VCaP (cell line): ENCODE data around the gene ZDHHC11.
"Not testable (repeated sequence)": the region's sequence is repeated elsewhere in the genome, so short reads cannot be mapped to it uniquely, and the experiment has no call there.

Experiments
- H3K27ac ChIP-seq: fragments of 450-650 bp; 2 replicates; pipeline ENCODE4 v1.5.1; 2017
- CTCF ChIP-seq: fragments of 450-650 bp; conservative IDR thresholded peaks from 2 replicates; pipeline ENCODE4 v1.5.1; 2017; ENCODE audit warnings: mild to moderate bottlenecking, moderate library complexity

Gene ZDHHC11

GRCh38 chr5:849651-850301, 1.0 kb downstream of the ZDHHC11 start:
- peak; percentile 17; the same call in 1 of the 2 replicates for TF ChIP-seq CTCF
- H3K27ac ChIP-seq = peak overlapping the region; percentile 47; the same call in 1 of the 2 replicates

- no peak for TF ChIP-seq CTCF
- no peak overlapping the region for H3K27ac ChIP-seq
These were observed 2.1 kb downstream of the ZDHHC11 start for GRCh38 chr5:848671-849111.

GRCh38 chr5:847736-848135, 3.0 kb downstream of the ZDHHC11 start:
- not testable (repeated sequence) for H3K27ac ChIP-seq

GRCh38 chr5:847212-847611, 3.6 kb downstream of the ZDHHC11 start:
- H3K27ac ChIP-seq = not testable (repeated sequence)

- H3K27ac ChIP-seq = not testable (repeated sequence)
These were observed 4.1 kb downstream of the ZDHHC11 start for GRCh38 chr5:846602-847091.

GRCh38 chr5:845676-846601, 4.8 kb downstream of the ZDHHC11 start:
- H3K27ac ChIP-seq = not testable (repeated sequence)

- H3K27ac ChIP-seq = not testable (repeated sequence)
These were observed 5.6 kb downstream of the ZDHHC11 start for GRCh38 chr5:845031-845675.

- not testable (repeated sequence) for H3K27ac ChIP-seq
These were observed 6.4 kb downstream of the ZDHHC11 start for GRCh38 chr5:844426-844825.

GRCh38 chr5:843926-844325, 6.9 kb downstream of the ZDHHC11 start:
- H3K27ac ChIP-seq = not testable (repeated sequence)

- H3K27ac ChIP-seq = not testable (repeated sequence)
These were observed 7.4 kb downstream of the ZDHHC11 start for GRCh38 chr5:843371-843770.

- H3K27ac ChIP-seq = not testable (repeated sequence)
These were observed 8.2 kb downstream of the ZDHHC11 start for GRCh38 chr5:842402-843221.

GRCh38 chr5:841531-842401, 9.0 kb downstream of the ZDHHC11 start:
- not testable (repeated sequence) for H3K27ac ChIP-seq

- H3K27ac ChIP-seq = not testable (repeated sequence)
These were observed 9.8 kb downstream of the ZDHHC11 start for GRCh38 chr5:840974-841435.

- not testable (repeated sequence) for H3K27ac ChIP-seq
These were observed 10.4 kb downstream of the ZDHHC11 start for GRCh38 chr5:840118-840973.

- H3K27ac ChIP-seq = peak overlapping the region; percentile 30; the same call in 1 of the 2 replicates
These were observed 12.3 kb downstream of the ZDHHC11 start for GRCh38 chr5:838431-838851.

GRCh38 chr5:837621-838121, 13.1 kb downstream of the ZDHHC11 start:
- H3K27ac ChIP-seq = not testable (repeated sequence)
